ENCODE measurements around the gene SLC22A4. TPM values are rescaled to one million over a fixed set of nuclear protein-coding genes. Genes with fewer than 3 reads are reported as not detected.

SLC22A4 gene
- total RNA-seq, 2 donors from 2014 or later = 0.68 TPM; not detected in 1

DNA sequence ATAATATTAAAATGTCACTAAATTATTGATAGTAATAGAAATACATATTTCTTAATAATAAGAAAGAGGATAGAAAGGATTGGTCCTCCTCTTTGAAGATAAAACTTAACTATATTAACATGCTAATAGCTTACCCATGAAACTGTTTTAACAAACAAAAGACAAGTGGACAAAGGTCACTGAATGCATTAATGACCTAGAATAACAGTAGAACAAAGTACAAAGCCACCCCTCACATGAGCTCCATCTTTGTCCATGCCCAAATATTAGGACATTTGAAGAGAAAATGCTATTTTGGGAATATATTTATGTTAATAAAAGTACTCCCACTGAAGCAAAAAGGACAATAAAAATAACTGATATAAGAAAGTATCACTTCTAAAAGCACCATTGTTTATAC, 41.2 kb downstream of the SLC22A4 start:
- Mint-ChIP-seq H3K4me3 (no peak overlapping the region), H3K27ac (no peak overlapping the region)
- no peak for TF ChIP-seq CTCF (conservative IDR thresholded peaks at IDR 0.05)

DNA sequence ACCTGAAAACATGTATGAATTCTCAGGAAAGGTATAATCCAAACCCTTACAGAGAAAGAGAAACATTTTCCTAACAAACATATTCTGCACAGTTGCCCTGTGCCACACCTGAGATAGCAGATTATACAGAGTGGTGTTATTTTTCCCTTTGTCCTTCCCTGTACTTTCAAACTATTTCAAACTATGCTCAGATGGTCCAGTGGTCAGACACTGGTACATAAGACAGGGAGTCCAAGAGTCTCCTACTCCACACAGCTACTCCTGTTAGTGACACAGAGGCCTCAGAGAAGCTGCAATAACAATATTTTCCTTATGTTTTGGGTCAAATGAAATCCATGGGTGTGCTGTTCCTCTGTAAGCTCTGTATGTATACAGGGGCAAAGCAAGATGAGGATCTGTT, 45.3 kb downstream of the SLC22A4 start:
- Mint-ChIP-seq H3K36me3 (ENCODE audit: low read depth) (no peaks in the 10 kb centered on the region), H3K27ac (no peak overlapping the region), H3K27me3 (ENCODE audit: insufficient read depth) (peaks cover 2% of the 10 kb centered on the region), H3K9me3 (peaks cover 18% of the 10 kb centered on the region), H3K4me3 (no peak overlapping the region), H3K4me1 (peaks cover 6% of the 10 kb centered on the region)
- Histone ChIP-seq H3K9ac (ENCODE audit: extremely low read depth, low read length, poor library complexity, severe bottlenecking) (no peak overlapping the region), H3K4me1 (ENCODE audit: control insufficient read depth, insufficient read depth, low read length) (no peaks in the 10 kb centered on the region), H3K9me3 (ENCODE audit: control insufficient read depth, low read length) (no peaks in the 10 kb centered on the region), H3K27ac (ENCODE audit: low read depth, low read length) (no peak overlapping the region), H3K4me3 (ENCODE audit: low read length) (no peak overlapping the region), H3K27me3 (ENCODE audit: control insufficient read depth, insufficient read depth, low read length, poor library complexity, severe bottlenecking) (no peaks in the 10 kb centered on the region), H3K36me3 (ENCODE audit: control insufficient read depth, insufficient read depth, low read length) (no peaks in the 10 kb centered on the region)
- TF ChIP-seq CTCF (conservative IDR thresholded peaks at IDR 0.05) = no peak
- no peak for DNase-seq

More for the DNA sequence above, 41.2 kb downstream of the SLC22A4 start:
- H3K36me3 Mint-ChIP-seq (ENCODE audit: low read depth) = no peaks in the 10 kb centered on the region
- H3K27ac ChIP-seq (ENCODE audit: low read depth, low read length) = no peak overlapping the region
- no peaks in the 10 kb centered on the region for H3K27me3 Mint-ChIP-seq (ENCODE audit: insufficient read depth)
- no peaks in the 10 kb centered on the region for H3K9me3 ChIP-seq (ENCODE audit: control insufficient read depth, low read length)
- H3K4me1 Mint-ChIP-seq = no peaks in the 10 kb centered on the region
- H3K9ac ChIP-seq (ENCODE audit: extremely low read depth, low read length, poor library complexity, severe bottlenecking) = no peak overlapping the region
- H3K9me3 Mint-ChIP-seq = peaks cover 18% of the 10 kb centered on the region
- no peaks in the 10 kb centered on the region for H3K27me3 ChIP-seq (ENCODE audit: control insufficient read depth, insufficient read depth, low read length, poor library complexity, severe bottlenecking)
- H3K4me3 ChIP-seq (ENCODE audit: low read length) = no peak overlapping the region
- no peak for DNase-seq
- no peaks in the 10 kb centered on the region for H3K4me1 ChIP-seq (ENCODE audit: control insufficient read depth, insufficient read depth, low read length)
- no peaks in the 10 kb centered on the region for H3K36me3 ChIP-seq (ENCODE audit: control insufficient read depth, insufficient read depth, low read length)

GRCh38 chr5:132342291-132343180, 48.3 kb downstream of the SLC22A4 start:
- TF ChIP-seq CTCF (conservative IDR thresholded peaks at IDR 0.05) = no peak
- Mint-ChIP-seq H3K9me3 (peaks cover 28% of the 10 kb centered on the region), H3K27ac (no peak overlapping the region), H3K36me3 (ENCODE audit: low read depth) (peaks cover 3% of the 10 kb centered on the region), H3K4me3 (no peak overlapping the region), H3K27me3 (ENCODE audit: insufficient read depth) (peaks cover 2% of the 10 kb centered on the region), H3K4me1 (peaks cover 6% of the 10 kb centered on the region)
- H3K36me3 ChIP-seq (ENCODE audit: control insufficient read depth, insufficient read depth, low read length) = no peaks in the 10 kb centered on the region
- 66 to 93% methylated on average over 2 to 4 of the region's 5 CpGs for WGBS, 2 experiments (ENCODE audit: insufficient coverage in 1 of 2, insufficient read length in 1 of 2)
- H3K27me3 ChIP-seq (ENCODE audit: control insufficient read depth, insufficient read depth, low read length, poor library complexity, severe bottlenecking) = no peaks in the 10 kb centered on the region
- H3K4me3 ChIP-seq (ENCODE audit: low read length) = no peak overlapping the region
- H3K4me1 ChIP-seq (ENCODE audit: control insufficient read depth, insufficient read depth, low read length) = no peaks in the 10 kb centered on the region
- no peak overlapping the region for H3K9ac ChIP-seq (ENCODE audit: extremely low read depth, low read length, poor library complexity, severe bottlenecking)
- no peak overlapping the region for H3K27ac ChIP-seq (ENCODE audit: low read depth, low read length)
- no peaks in the 10 kb centered on the region for H3K9me3 ChIP-seq (ENCODE audit: control insufficient read depth, low read length)
- no peak for DNase-seq
